CD4-positive, alpha-beta T cell treated with Interleukin-12 subunit alpha and Interleukin-12 subunit beta, for 1 hour (primary cell): Measurements from ENCODE around the gene IGHMBP2.

Source experiments
- DNase-seq: peaks from one replicate; pipeline ENCODE4 v3.0.0-alpha.2; 2020

Gene IGHMBP2

DNA sequence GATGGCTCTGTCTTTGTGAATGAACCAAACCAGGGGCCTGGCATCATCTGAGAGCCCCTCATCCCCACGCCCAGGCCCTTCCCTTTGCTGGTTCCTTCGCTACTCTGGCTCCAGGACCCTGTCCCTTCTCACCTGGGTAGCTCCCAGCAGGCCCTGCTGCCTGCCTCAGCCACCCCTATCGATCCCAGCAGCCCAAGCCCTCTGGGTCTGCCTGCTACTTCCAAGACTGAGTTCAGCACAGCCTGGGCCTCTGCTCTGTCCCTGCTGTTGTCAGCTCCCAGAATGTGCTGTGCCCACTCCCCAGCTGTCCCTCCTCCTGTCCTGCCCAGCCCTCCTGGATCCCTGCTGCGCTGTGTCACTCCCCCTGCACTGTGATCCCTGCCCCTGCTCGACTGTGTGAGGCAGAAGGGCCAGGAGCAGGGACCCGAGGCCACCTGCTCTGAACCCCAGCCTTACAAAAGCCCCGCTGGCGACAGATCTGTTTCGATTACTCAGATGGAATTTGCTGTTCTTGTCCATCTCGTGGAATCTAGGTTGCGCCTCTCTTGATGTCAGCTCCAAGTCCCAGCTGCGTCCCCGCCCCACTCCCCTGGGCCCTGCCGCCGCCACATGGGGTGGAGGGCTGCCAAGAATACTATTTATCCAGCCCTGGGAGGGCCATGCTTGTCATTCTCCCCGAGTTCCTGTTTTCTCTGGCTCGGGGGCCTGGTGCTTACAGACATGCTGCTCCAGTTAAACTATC is 13.0 kb upstream of the IGHMBP2 start:
- no peak for DNase-seq

DNA sequence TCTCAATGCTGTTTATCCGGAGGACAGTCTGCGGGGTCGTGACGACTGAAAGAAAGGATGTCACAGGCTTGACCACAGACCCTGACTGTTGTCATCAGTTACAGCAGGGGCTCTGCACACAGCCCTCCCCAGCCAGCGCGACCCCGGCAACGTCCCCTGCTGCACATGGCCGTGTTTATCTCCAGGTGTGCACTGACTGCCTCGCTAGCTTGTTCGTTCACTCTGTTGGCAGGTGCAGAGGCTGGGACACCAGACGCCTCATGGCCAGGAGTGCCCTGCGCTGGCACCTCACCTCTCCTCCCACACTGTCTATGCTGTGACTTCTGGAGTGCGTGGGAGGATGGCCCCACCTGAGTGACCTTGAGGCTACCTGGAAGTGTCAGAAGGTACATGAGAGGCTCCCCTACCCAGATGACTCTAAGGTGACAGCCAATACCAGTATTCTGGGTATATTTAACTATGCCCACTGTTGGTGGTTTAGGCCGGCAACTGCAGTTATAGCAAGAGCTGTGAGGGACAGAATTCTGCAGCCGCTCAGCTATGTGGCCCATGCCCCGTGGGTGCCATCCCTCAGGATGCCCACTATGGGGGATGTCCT is 12.2 kb upstream of the IGHMBP2 start:
- no peak for DNase-seq

DNA sequence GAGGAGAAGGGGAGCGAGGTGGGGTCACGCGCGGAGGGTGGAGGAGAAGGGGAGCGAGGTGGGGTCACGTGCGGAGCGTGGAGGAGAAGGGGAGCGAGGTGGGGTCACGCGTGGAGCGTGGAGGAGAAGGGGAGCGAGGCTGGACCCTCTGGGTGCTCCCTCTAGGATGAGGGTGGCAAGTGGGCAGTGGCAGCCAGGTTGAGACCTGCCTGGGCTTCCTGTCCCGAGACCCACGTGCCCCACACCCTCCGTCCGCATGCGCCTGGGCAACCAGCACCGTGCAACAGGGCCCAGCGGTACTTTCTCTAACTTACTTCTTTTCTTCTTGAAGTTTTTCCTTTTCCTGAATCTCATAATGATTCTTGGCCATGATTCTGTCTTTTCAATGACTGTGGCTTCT is 11.1 kb upstream of the IGHMBP2 start:
- no peak for DNase-seq

DNA sequence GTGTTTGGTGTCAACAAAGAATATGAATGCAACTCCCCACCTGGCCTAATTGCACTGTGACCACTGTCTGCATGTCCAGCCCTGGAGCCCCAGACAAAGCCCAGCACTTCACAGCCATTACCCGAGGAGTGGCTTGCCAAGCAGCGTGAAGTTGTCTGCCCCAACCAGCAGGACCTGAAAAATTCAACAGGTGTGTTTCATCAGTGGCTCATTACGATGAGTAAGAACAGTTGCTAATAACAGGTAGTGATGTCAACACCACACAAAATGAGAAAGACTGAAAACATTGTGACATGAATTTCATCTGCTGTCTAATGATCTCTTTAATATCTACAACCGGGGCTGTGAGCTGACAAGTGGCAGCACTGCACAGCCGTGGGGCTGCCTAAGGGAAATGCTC is 10.4 kb upstream of the IGHMBP2 start:
- DNase-seq: no peak

DNA sequence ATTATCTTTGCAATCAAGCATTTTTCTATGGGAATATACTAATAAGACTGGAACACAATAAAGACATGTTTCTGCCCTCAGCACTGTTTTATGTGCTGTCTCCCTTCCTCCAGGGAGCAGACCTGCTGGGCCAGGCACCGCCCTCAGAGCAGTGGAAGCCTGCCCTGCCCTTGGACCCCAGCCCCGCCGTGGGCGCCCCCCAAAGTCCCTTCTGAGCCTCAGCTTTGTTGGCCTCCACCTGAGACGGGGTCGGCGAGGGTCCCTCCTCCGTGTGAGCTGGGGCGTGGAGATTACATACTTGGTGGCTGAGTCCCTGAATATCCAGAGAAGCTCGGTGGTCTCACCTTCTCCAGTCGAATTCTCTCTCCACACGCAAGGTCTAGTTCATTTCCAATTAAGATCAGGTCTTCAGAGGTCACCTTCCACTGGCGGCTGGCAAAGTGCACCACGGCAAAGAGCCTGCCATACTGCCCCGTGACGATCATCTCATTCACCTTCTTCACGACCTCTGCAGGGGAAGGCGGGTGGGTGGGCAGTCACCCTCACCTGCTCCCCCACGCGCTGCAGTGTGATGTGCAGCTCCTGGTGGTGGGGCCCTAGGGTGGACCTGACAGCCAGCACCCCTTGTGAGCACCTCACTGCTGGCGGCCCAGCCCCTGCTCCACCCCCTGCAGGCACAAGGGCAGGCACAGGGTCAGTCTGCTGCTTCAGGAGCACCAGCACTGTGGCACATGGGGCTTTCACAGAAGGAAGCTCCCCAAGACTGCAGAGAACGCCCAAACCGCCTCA is 7.3 kb upstream of the IGHMBP2 start:
- DNase-seq: no peak

DNA sequence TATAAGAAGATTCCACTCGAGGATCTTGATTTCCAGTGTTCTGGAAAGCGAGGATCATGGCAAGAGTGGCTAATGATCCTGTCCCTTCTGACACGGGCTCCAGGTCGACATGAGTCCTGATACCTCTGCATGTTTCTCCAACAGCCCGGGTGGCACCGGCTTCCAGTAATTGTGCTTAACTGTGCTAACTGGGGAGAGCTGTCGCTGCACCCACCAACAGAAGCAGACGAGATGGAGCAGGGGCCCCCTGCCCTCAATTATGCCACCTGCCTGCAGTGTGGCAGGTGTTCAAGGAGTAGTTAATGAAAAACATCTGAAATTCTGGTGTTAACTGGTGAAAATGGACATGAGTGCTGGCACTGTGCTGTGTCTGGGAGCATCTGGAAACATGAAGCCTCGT is 6.2 kb upstream of the IGHMBP2 start:
- no peak for DNase-seq

DNA sequence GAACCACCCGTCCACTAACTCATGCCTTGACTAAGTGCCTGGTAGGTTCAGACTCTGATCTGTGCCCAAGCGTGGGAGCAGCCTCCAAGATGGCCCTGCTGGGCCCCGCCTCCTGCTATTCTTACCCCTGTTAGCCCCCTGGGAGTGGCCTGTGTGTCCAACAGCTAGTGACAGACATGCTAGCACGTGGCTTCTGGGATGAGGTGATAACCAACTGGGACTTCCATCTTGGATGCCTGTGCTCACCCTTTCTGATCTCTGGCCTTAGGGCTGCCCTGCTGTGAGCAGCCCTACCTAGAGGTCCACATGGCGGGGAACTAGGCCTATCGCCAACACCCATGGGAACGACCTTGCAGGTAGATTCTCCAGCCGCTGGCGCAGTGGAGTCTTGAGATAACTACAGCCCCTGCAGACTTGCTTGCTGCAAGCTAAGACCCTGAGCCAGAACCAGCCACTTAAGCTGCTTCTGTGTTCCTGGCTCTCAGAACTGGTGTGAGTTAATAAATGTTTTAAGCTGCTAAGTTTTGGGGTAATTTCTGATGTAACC is 2.8 kb upstream of the IGHMBP2 start:
- no peak for DNase-seq

DNA sequence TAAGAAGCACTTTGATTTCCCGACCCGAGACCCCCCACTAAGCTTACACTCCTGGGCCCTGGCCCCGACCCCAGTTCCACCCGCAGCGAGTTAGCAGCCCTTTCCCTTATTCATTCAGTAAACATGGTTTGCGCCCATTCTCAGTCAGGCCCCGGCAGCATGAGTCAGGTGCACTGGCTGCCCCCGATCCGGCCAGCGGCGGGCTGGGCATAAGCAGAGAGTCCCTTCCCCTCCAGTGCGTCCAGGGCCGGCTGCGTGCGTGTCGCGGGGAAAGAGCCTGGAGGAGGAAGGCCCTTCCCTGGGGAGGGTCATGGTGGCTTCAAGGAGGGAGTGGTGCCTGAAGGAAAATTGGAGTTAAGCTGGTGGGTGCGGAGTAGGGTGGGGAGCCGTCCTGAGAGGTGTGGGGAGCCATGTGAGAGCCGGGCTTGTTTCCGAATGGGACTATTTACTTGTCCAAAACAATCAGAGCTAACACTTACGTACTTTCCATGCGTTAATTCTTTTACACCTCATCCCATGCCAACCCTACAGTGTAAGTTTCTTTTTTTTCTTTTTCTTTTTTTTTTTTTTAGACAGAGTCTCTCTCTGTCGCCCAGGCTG is 657 bp downstream of the IGHMBP2 start:
- DNase-seq: peak; percentile 19

DNA sequence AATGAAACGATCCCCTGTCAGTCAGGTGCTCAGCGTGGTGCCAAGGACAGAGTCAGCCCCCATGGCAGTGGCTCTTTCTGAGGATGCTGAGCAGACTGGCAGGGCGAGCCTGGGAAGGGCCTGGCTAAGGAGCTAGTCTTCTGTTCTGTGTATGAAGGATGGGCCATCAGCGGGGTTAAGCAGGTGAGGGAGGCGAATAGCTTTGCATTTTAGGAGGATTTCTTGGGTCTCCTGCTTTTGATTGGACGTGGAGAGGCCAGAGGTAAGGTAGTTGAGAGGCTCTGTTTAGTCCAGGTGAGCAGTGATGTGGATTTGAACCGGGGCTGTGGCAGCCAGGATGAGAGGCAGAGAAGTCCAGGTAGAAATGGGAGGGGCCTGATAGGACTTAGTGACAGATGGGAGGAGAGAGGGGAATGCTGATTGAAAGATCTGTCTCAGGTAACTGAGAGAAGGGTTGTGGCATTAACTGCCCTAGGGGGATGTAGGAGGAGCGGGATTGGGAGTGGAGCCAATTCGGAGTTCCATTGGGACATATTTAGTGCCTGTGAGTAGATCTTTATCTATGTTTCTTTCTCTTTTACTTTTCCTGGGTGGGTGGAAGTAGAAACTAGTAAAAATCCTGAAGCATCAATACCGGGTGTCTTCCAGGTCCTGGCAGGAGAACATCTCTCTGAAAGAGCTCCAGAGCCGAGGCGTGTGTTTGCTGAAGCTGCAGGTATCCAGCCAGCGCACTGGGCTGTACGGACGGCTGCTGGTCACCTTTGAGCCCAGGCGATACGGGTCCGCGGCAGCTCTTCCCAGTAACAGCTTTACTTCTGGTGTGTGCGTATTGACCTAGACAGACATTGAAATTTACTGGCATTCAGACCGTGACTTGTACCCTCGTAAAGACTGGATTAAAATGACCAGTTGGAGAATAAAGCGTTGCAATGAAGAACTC is 2.0 kb downstream of the IGHMBP2 start:
- DNase-seq: no peak

DNA sequence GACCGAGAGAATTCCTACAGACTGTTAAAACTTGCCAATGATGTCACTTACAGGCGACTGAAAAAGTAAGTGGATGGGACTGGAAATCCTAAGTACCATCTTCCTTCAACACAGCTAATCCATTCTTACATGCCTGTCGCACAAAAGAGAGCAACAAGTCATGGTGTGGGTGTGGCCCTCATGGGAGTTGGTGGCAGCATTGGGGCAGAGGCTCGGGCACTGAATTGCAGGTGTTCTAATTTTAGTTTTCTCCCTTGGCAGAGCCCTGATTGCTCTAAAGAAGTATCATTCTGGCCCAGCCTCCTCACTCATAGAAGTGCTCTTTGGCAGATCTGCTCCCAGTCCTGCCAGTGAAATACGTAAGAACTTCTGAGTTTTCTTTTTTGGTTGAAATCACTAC is 4.6 kb downstream of the IGHMBP2 start:
- no peak for DNase-seq

DNA sequence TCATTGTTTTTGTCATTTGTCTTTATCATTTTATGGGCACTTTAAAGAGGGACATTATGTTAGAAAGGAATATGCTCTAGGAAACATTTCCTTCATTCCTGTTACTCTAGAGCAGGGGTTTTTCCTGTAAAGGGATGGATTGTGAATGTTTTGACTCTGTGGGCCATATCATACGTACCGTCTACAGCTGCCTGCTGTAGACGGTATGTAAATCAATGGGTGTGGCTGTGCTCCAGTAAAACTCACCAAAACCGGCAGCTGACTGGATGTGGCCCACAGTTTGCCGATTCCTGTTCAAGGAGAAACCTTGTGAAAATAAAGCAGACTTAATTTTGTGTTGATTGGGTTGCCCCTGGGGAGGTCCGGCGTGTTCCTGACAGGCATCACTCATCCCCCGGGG is 7.3 kb downstream of the IGHMBP2 start:
- DNase-seq: no peak

DNA sequence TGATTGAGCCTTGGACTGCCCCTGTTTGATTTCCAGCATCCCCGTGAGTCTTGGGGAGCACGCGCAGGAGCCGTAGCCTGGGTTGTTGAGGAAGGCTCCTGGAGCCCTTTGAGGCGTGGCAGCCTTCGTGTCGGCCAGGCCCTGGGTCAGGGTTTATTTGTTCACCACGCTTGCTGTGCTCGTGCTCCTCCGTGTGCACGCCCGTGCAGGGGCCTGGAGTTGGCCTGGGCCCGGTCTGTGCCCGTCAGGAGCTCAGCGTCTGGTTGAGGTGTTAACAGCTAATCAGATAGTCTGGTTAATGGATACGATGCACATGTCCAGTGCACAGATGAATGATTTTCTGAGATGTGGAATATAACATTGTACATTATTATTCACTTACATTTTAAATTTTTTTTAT is 8.0 kb downstream of the IGHMBP2 start:
- DNase-seq: no peak

DNA sequence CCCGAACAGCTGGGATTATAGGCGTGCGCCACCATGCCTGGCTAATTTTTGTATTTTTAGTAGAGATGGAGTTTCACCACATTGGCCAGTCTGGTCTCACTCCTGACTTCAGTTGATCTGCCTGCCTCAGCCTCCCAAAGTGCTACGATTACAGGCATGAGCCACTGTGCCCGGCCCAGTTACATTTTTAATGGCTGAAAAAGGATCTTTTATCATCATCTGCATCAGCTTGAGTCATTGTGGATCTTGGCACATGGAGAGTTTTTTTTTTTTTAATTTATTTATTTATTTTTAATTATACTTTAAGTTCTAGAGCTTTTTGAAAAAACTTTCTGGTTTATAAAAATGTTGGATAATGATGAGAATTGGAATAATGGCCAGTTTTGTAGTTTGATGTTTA is 8.6 kb downstream of the IGHMBP2 start:
- no peak for DNase-seq

DNA sequence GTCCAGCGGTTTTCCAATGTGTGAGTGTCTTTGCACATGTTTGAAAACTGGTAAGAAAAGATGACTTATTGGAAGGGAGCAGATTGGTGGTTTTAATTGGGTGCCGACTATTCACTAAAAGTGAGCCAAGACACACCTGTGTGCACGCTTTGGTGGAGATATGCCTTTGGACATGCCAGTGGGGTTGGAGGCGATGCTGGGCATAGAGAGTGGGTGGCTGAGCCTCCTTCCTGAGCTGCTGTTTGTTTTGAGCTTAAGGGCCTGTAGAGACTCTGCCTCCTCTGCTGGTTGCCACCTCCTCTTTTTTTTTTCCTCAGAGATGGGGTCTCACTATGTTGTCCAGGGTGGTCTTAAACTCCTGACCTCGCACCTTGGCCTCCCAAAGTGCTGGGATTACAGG is 9.5 kb downstream of the IGHMBP2 start:
- DNase-seq: no peak

DNA sequence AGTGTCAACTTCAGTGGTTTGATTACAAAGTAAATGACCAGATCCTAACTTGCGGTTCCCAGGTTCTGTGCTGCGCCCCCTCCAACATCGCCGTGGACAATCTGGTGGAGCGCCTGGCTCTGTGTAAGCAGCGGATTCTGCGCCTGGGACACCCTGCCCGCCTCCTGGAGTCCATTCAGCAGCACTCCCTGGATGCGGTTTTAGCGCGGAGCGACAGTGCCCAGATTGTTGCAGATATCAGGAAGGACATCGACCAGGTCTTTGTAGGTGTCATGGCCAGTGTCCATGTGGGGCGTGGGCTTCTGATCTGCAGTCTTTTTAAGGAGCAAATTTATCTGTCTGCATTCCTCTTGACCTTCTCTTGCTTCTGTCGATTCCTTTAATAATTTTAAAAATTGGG is 11.1 kb downstream of the IGHMBP2 start:
- no peak for DNase-seq

DNA sequence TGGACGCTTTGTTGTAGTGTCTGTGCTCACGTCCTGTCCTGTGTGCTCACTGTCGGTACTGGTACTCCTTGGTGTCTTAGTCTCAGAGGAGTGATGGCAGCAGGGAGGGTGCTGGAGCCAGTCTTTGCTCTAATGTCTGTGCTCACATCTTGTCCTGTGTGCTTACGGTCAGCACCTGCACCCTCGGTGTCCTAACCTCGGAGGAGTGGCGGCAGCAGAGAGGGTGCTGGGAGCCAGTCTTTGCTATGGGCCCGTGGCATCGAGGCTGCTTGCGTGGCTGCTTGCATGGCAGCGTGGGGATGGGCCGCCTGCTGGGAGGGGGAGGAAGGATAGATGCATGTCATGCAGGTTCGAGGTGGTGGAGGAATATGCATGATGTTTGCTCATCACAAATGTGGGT is 12.7 kb downstream of the IGHMBP2 start:
- no peak for DNase-seq

DNA sequence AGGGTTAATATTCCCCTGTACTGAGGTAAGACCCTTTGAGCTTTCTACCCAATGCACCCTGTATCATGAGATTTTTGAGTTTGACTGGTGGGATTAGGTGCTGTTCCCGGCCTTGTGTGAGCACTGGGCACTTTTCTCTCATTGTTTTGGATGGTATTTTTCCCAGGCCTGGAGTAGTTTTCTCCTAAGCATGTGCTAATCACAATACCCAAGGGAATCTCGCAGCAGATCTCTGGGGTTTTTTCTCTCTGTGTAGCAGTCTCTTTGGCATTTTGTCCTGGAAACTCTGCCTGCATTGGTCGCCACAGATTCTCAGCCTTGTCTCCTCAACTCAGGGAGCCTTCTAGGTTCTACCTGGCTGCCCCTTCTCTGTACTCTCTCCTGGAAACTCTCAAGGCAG is 19.9 kb downstream of the IGHMBP2 start:
- DNase-seq: no peak

DNA sequence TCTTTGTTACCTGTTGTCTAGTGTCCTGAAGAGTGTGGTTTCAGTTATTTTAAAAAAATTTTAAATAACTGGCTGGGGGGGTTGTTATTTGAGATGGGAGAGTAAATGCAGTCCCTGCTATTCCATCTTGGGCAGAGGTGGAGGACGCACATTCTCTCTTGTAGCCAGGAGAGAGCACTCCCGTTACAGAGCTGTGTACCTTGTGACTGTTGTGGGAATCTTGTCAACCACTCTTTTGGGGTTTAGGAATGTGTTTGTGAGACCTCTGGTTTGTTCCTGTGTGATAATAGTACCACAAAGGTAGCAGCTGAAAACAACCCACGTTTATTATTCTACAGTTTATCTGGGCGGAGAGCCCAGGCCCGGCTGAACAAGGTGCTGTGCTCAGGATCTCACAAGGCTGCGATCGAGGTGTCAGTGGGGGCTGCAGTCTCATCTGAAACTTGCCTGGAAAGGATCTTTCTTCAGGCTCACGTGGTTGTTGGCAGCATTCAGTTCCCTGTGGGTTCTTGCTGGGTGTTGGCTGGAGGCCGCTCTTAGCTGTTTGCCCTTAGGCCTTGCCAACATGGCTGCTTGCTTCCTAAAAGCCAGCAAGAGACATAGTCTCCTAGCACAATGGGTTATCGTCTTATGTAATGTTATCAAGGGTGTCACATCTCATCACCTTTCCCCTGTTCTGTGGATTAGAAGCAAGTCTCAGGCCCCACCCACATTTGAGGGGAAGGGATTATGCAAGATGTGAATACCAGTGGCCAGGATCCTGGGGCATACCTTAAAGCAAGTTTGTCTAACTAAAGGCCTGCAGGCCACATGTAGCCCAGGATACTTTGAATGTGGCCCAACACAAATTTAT is 20.6 kb downstream of the IGHMBP2 start:
- DNase-seq: no peak

DNA sequence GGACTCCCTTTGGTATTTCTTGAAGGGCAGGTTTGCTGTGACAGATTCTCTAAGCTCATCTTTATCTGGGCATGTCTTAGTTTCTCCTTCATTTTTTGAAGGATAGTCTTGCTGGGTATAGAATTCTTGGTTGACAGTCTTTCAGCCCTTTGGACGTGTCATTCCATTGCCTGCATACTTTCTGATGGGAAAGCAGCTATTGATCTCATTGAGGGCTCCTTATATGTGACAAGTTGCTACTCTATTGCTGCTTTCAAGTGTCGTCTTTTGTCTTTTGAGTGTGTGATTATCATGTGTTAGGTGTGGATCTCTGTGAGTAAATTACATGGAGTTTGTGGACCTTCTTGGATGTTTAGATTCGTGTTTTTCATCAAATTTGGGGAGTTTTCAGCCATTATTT is 21.9 kb downstream of the IGHMBP2 start:
- DNase-seq: peak; percentile 3

DNA sequence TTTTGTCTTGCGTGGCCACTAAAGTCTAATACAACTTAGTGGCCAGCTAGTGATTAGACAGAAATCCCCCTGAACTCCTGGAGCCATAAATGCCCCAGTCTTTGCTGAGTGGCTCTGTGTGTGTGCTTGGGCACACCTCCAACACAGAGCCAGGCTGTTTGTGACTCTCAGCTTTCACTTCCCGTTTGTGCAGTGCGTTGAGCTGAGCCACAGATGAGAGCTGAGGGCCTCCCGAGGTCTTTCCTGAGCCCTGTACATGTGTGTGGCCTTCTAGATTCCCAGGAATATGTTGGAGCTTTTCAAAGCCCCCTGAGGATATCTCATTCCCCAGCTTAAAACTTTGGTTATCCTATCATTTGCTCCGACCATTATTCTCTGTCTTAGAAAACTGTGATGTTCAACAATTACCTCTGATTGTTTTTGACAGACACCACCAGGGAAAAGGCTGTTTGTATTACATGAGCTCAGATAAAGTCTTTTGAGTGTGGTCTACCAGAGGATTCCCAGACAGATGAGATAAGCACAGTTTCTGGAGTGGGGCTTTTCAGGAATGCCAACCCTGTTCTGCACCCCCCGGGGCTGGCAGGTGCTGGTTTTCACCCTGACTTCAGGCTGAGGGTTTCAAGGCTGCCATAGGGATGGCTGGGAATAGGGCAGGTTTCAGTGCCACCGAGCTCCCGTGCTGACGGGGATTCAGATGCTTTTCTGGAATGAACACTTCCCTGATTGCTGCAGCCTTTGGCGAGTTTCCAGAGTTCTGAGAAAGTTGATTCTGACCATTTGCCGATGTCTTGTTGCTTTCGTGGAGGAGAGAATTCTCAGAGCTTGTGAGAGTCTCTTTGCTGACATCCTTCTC is 23.8 kb downstream of the IGHMBP2 start:
- no peak for DNase-seq
